Mammary epithelial cell (primary cell): Measurements from ENCODE around the gene PRDM8.

ENCODE experiments used
- CTCF ChIP-seq, 2 donors: IDR thresholded peaks in 1 of 2; conservative IDR thresholded peaks in 1 of 2; 2 replicates each; pipeline ENCODE4 v1.5.1; 2011 to 2012; ENCODE audit warnings: inconsistent platforms in 2 of 2, low read length in 2 of 2, mild to moderate bottlenecking in 2 of 2, control low read depth in 1 of 2, low read depth in 1 of 2; ENCODE audit not compliant: insufficient read depth in 1 of 2; ENCODE audit errors: extremely low read depth in 1 of 2
- EZH2 ChIP-seq: IDR thresholded peaks from 2 replicates; pipeline ENCODE4 v1.6.1; 2012; ENCODE audit warnings: low read length, inconsistent platforms, borderline replicate concordance

GRCh38 chr4:80192937-80193336 is 4.4 kb upstream of the PRDM8 start:
- TF ChIP-seq CTCF (conservative IDR thresholded peaks at IDR 0.05 in 1 of 2, IDR thresholded peaks at IDR 0.05 in 1 of 2; ENCODE audit: extremely low read depth in 1 of 2, insufficient read depth in 1 of 2, low read depth in 1 of 2, low read length in 2 of 2) (no peak), EZH2 (no peak)
